BE2C (cell line): ENCODE measurements around the gene APOL6.

ENCODE experiments used
- DNase-seq: peaks from one replicate; pipeline ENCODE4 v3.0.0-alpha.2; 2020
- H3K27me3 ChIP-seq: fragments of 250-450 bp; sonication (Bioruptor Pico); 2 replicates; pipeline ENCODE4 v1.5.1; 2020; ENCODE audit warnings: mild to moderate bottlenecking
- H3K36me3 ChIP-seq: fragments of 250-450 bp; sonication (Bioruptor Pico); 2 replicates; pipeline ENCODE4 v1.5.1; 2020; ENCODE audit warnings: mild to moderate bottlenecking
- H3K4me1 ChIP-seq: fragments of 250-450 bp; sonication (Bioruptor Pico); 2 replicates; pipeline ENCODE4 v1.5.1; 2020
- H3K4me3 ChIP-seq: 2 replicates; pipeline ENCODE4 v1.5.1; 2011; ENCODE audit warnings: low read depth, low read length
- H3K9me3 ChIP-seq: fragments of 250-450 bp; sonication (Bioruptor Pico); 2 replicates; pipeline ENCODE4 v1.5.1; 2020
- CTCF ChIP-seq: IDR thresholded peaks from 2 replicates; pipeline ENCODE4 v1.5.1; 2012; ENCODE audit warnings: mild to moderate bottlenecking, low read depth, low read length

APOL6 gene

GRCh38 chr22:35615156-35615555, 33.1 kb upstream of the APOL6 start:
- Histone ChIP-seq H3K9me3 (no peaks in the 10 kb centered on the region), H3K36me3 (no peaks in the 10 kb centered on the region), H3K4me1 (no peaks in the 10 kb centered on the region), H3K27me3 (no peaks in the 10 kb centered on the region), H3K4me3 (no peak overlapping the region)
- no peak for TF ChIP-seq CTCF
- DNase-seq, result no peak

- no peak for DNase-seq
- no peak for TF ChIP-seq CTCF
- H3K36me3 ChIP-seq, result no peaks in the 10 kb centered on the region
- H3K4me1 ChIP-seq, result peaks cover 7% of the 10 kb centered on the region
- no peaks in the 10 kb centered on the region for H3K27me3 ChIP-seq
- H3K9me3 ChIP-seq, result no peaks in the 10 kb centered on the region
- H3K4me3 ChIP-seq, result no peak overlapping the region
These were observed 32.2 kb upstream of the APOL6 start for GRCh38 chr22:35616043-35616442.

GRCh38 chr22:35617137-35617755, 31.0 kb upstream of the APOL6 start, which contains the start of gene MB:
Gene MB, minus strand, starts transcription at chr22:35617329. Its CDS starts 72 bp downstream, at chr22:35617257.
- TF ChIP-seq CTCF, result no peak
- H3K9me3 ChIP-seq, result no peaks in the 10 kb centered on the region
- DNase-seq, result no peak
- H3K4me1 ChIP-seq, result peaks cover 15% of the 10 kb centered on the region
- no peaks in the 10 kb centered on the region for H3K27me3 ChIP-seq
- no peaks in the 10 kb centered on the region for H3K36me3 ChIP-seq
- H3K4me3 ChIP-seq, result no peak within 1 kb of the TSS

GRCh38 chr22:35618427-35619223, 29.6 kb upstream of the APOL6 start:
- Histone ChIP-seq H3K9me3 (no peaks in the 10 kb centered on the region), H3K27me3 (no peaks in the 10 kb centered on the region), H3K4me1 (peaks cover 24% of the 10 kb centered on the region), H3K4me3 (no peak overlapping the region), H3K36me3 (no peaks in the 10 kb centered on the region)
- no peak for DNase-seq
- TF ChIP-seq CTCF, result no peak

GRCh38 chr22:35619336-35620094, 28.7 kb upstream of the APOL6 start:
- no peak overlapping the region for H3K4me3 ChIP-seq
- H3K4me1 ChIP-seq, result peaks cover 24% of the 10 kb centered on the region
- no peak for TF ChIP-seq CTCF
- DNase-seq, result no peak
- H3K36me3 ChIP-seq, result no peaks in the 10 kb centered on the region
- no peaks in the 10 kb centered on the region for H3K9me3 ChIP-seq
- no peaks in the 10 kb centered on the region for H3K27me3 ChIP-seq
